Mesenchymal stem cell (in vitro differentiated cells and primary cell): Measurements from ENCODE around the gene MBD6.
A peak's percentile ranks its signal among the peaks of the same experiment; 100 is the strongest.
"Not testable (repeated sequence)": the region's sequence is repeated elsewhere in the genome, so short reads cannot be mapped to it uniquely, and the experiment has no call there.

Experiments used
- DNase-seq: peaks from one replicate; pipeline ENCODE4 v3.0.0-alpha.2; 2013
- H2AFZ ChIP-seq: one replicate; pipeline ENCODE4 v1.6.1; 2013; ENCODE audit warnings: low read depth, mild to moderate bottlenecking, control low read depth, inconsistent platforms, low read length, moderate library complexity
- H2AK5ac ChIP-seq: 2 replicates; pipeline ENCODE4 v1.6.1; 2013; ENCODE audit warnings: low read length, moderate library complexity, mild to moderate bottlenecking, inconsistent platforms; ENCODE audit not compliant: severe bottlenecking
- H2BK120ac ChIP-seq: one replicate; pipeline ENCODE4 v1.6.1; 2013; ENCODE audit warnings: low read depth, mild to moderate bottlenecking, inconsistent platforms, low read length, moderate library complexity
- H2BK12ac ChIP-seq, 2 experiments: one replicate each; pipeline ENCODE4 v1.6.1; 2013; ENCODE audit warnings: inconsistent platforms in 2 of 2, low read length in 2 of 2, mild to moderate bottlenecking in 2 of 2, moderate library complexity in 2 of 2, control low read depth in 1 of 2
- H2BK15ac ChIP-seq: one replicate; pipeline ENCODE4 v1.6.1; 2013; ENCODE audit warnings: mild to moderate bottlenecking, low read depth, inconsistent platforms; ENCODE audit not compliant: poor library complexity, severe bottlenecking
- H2BK5ac ChIP-seq: 2 replicates; pipeline ENCODE4 v1.6.1; 2013; ENCODE audit warnings: low read depth, mild to moderate bottlenecking, low read length, control low read depth, inconsistent platforms; ENCODE audit not compliant: poor library complexity, severe bottlenecking
- H3K14ac ChIP-seq, 2 experiments: one replicate each; pipeline ENCODE4 v1.6.1; 2013; ENCODE audit warnings: inconsistent platforms in 2 of 2, low read length in 2 of 2, control low read depth in 1 of 2, mild to moderate bottlenecking in 1 of 2, moderate library complexity in 1 of 2
- H3K18ac ChIP-seq, 2 experiments: one replicate each; pipeline ENCODE4 v1.6.1; 2013; ENCODE audit warnings: inconsistent platforms in 2 of 2, low read length in 2 of 2, control low read depth in 1 of 2, low read depth in 1 of 2, mild to moderate bottlenecking in 1 of 2
- H3K23ac ChIP-seq, 2 experiments: one replicate each; pipeline ENCODE4 v1.6.1; 2013; ENCODE audit warnings: inconsistent platforms in 2 of 2, low read length in 2 of 2, mild to moderate bottlenecking in 2 of 2, moderate library complexity in 2 of 2, control low read depth in 1 of 2
- H3K27ac ChIP-seq: 2 replicates; pipeline ENCODE4 v1.5.1; 2013; ENCODE audit warnings: mild to moderate bottlenecking, moderate library complexity, low read length, control low read depth, inconsistent platforms; ENCODE audit not compliant: poor library complexity, severe bottlenecking
- H3K27me3 ChIP-seq, 2 experiments: 2 replicates each; pipeline versions ENCODE4 v1.6.1 to v1.7.0; 2013; ENCODE audit warnings: low read length in 2 of 2, mild to moderate bottlenecking in 2 of 2, moderate library complexity in 2 of 2, control low read depth in 1 of 2, inconsistent platforms in 1 of 2; ENCODE audit not compliant: control insufficient read depth in 1 of 2, insufficient read depth in 1 of 2
- H3K36me3 ChIP-seq, 2 experiments: 2 replicates each; pipeline versions ENCODE4 v1.6.1 to v1.7.0; 2013; ENCODE audit warnings: low read length in 2 of 2, control low read depth in 1 of 2, inconsistent platforms in 1 of 2, low read depth in 1 of 2, mild to moderate bottlenecking in 1 of 2; ENCODE audit not compliant: insufficient read depth in 2 of 2, control insufficient read depth in 1 of 2
- H3K4ac ChIP-seq, 2 experiments: one replicate each; pipeline ENCODE4 v1.6.1; 2013; ENCODE audit warnings: inconsistent platforms in 2 of 2, low read length in 2 of 2, mild to moderate bottlenecking in 2 of 2, moderate library complexity in 2 of 2, control low read depth in 1 of 2, low read depth in 1 of 2
- H3K4me1 ChIP-seq: 2 replicates; pipeline ENCODE4 v1.6.1; 2013; ENCODE audit warnings: low read depth, low read length, control low read depth; ENCODE audit not compliant: control insufficient read depth, insufficient read depth
- H3K4me2 ChIP-seq: 2 replicates; pipeline ENCODE4 v1.6.1; 2013; ENCODE audit warnings: low read length, mild to moderate bottlenecking, inconsistent platforms; ENCODE audit not compliant: poor library complexity, severe bottlenecking
- H3K4me3 ChIP-seq, 2 experiments: 2 replicates each; pipeline versions ENCODE4 v1.5.1 to v1.7.0; 2013; ENCODE audit warnings: low read length in 2 of 2, mild to moderate bottlenecking in 2 of 2, control low read depth in 1 of 2, low read depth in 1 of 2; ENCODE audit not compliant: insufficient read depth in 1 of 2
- H3K79me1 ChIP-seq: replicated peaks from 2 replicates; pipeline ENCODE4 v1.6.1; 2013; ENCODE audit warnings: mild to moderate bottlenecking, control low read depth, low read length, inconsistent platforms; ENCODE audit not compliant: poor library complexity, severe bottlenecking
- H3K9ac ChIP-seq: 2 replicates; pipeline ENCODE4 v1.7.0; 2013; ENCODE audit warnings: mild to moderate bottlenecking, low read length, moderate library complexity
- H3K9me3 ChIP-seq: 2 replicates; pipeline ENCODE4 v1.7.0; 2013; ENCODE audit warnings: mild to moderate bottlenecking, low read length; ENCODE audit not compliant: control insufficient read depth
- H4K8ac ChIP-seq: one replicate; pipeline ENCODE4 v1.6.1; 2013; ENCODE audit warnings: inconsistent platforms, mild to moderate bottlenecking, low read length, moderate library complexity
- H4K91ac ChIP-seq: one replicate; pipeline ENCODE4 v1.6.1; 2013; ENCODE audit warnings: mild to moderate bottlenecking, low read length, inconsistent platforms
- WGBS: methylation state at CpG from one replicate; pipeline ENCODE4 v1.1.7; 2013; ENCODE audit warnings: mixed read lengths; 5-methylcytosine and 5-hydroxymethylcytosine counted together

The MBD6 gene

GRCh38 chr12:57516617-57517153 is 5.9 kb upstream of the MBD6 start:
- 96% methylated on average over 8 of the region's 11 CpGs for WGBS
- Histone ChIP-seq H3K4me2 (no peak overlapping the region), H2BK15ac (no peak overlapping the region), H2BK12ac (no peak overlapping the region), H3K23ac (no peak overlapping the region), H4K8ac (no peak overlapping the region), H3K36me3 (peaks cover 36 to 69% of the 10 kb centered on the region in 2 experiments), H3K9ac (peak overlapping the region; percentile 98), H2AK5ac (no peak overlapping the region), H3K4me1 (peaks cover 12% of the 10 kb centered on the region), H3K27ac (no peak overlapping the region), H3K9me3 (no peaks in the 10 kb centered on the region), H2AFZ (no peak overlapping the region), H2BK120ac (no peak overlapping the region), H3K4ac (no peak overlapping the region), H3K18ac (no peak overlapping the region), H4K91ac (no peak overlapping the region), H3K4me3 (no peak overlapping the region), H2BK5ac (no peak overlapping the region), H3K27me3 (no peaks in the 10 kb centered on the region), H3K14ac (no peak overlapping the region), H3K79me1 (peaks cover 12% of the 10 kb centered on the region)
- DNase-seq, result peak; percentile 28

DNA sequence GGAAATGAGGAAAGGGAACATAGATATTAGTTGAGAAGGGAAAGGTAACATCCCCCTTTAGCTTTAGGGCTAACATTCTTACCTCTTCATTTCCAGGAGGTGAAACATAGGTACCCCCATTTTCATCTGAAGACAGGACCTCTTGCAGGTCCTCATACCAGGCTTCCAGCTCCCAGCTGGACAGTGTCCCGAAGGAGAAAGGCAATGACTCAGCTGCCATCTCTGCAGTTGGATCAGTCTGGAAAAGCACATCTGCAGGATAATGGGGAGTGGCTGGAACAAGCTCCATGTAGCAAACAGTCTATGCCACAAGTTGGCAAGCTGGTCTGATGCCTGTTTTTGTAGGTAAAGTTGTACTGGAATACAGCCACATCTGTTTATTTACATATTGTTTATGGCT is 5.4 kb upstream of the MBD6 start:
- Histone ChIP-seq H2BK15ac (no peak overlapping the region), H3K4me3 (peak overlapping the region in 1 of 2 experiments; percentile 94), H3K27ac (no peak overlapping the region), H3K9me3 (no peaks in the 10 kb centered on the region), H3K23ac (no peak overlapping the region), H3K27me3 (no peaks in the 10 kb centered on the region), H2BK5ac (no peak overlapping the region), H4K91ac (no peak overlapping the region), H3K4me1 (peaks cover 15% of the 10 kb centered on the region), H2AK5ac (no peak overlapping the region), H4K8ac (no peak overlapping the region), H2BK120ac (no peak overlapping the region), H3K36me3 (peaks cover 32 to 64% of the 10 kb centered on the region in 2 experiments), H3K4me2 (no peak overlapping the region), H2AFZ (no peak overlapping the region), H3K18ac (no peak overlapping the region), H3K4ac (no peak overlapping the region), H2BK12ac (no peak overlapping the region), H3K79me1 (peaks cover 9% of the 10 kb centered on the region), H3K9ac (peak overlapping the region; percentile 98), H3K14ac (no peak overlapping the region)
- peak; percentile 72 for DNase-seq
- WGBS, result 34% methylated on average over 1 of the region's 1 CpG

DNA sequence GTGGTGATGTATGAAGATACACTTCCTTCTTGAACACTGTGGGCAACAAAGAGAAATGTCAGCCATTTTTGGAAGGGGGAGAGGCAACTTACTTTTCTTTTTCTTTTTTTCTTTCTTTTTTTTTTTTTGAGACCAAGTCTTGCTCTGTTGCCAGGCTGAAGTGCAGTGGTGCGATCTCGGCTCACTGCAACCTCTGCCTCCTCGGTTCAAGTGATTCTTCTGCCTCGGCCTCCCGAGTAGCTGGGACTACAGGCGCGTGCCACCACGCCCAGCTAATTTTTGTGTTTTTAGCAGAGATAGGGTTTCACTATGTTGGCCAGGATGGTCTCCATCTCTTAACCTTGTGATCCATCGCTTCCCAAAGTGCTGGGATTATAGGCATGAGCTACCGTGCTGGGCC is 4.9 kb upstream of the MBD6 start:
- H3K18ac ChIP-seq, H3K23ac ChIP-seq, H3K4me2 ChIP-seq, H4K91ac ChIP-seq, H3K27ac ChIP-seq, H3K27me3 ChIP-seq, H3K9me3 ChIP-seq, H3K79me1 ChIP-seq, H2BK15ac ChIP-seq, DNase-seq, H2BK12ac ChIP-seq, H2AFZ ChIP-seq, H2BK5ac ChIP-seq, H2AK5ac ChIP-seq, H3K14ac ChIP-seq, H2BK120ac ChIP-seq, H3K4ac ChIP-seq, H4K8ac ChIP-seq: not testable (repeated sequence)
- Histone ChIP-seq H3K4me3 (peak overlapping the region in 1 of 2 experiments; percentile 94), H3K4me1 (peaks cover 17% of the 10 kb centered on the region), H3K9ac (peak overlapping the region; percentile 98), H3K36me3 (peaks cover 29 to 58% of the 10 kb centered on the region in 2 experiments)
- WGBS, result 98% methylated on average over 10 of the region's 10 CpGs

DNA sequence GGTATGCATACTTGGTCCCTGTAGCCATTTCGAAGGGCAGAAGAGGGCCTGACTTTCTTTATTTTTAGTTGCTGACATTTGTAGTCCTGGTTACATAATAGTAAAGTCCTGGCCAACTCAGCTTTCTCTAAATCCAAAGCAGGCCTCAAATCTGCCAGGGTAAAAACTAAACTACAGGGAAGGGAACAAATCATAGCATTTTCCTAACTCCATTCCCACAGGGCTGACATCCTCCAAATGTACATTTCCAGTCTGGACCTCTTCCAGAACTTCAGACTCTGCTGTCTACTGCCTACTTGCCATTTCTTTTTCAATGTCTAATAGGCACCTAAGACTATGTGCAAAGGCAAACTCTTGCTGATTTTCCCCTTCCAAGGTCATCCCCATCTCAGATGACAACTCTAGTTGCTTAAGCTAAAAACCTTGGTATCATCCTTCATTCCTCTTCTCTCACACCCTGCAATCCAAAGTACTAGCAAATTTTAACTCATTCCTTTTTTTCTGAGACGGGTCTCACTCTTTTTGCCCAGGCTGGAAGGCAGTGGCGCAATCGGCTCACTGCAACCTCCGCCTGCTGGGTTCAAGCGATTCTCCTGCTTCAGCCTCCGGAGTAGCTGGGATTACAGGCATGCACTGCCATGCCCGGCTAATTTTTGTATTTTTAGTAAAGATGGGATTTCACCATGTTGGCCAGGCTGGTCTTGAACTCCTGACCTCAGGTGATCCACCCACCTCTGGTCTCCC is 4.3 kb upstream of the MBD6 start:
- Histone ChIP-seq H2AFZ (no peak overlapping the region), H2BK15ac (no peak overlapping the region), H3K9me3 (no peaks in the 10 kb centered on the region), H2BK12ac (no peak overlapping the region), H3K4me3 (peak overlapping the region in 1 of 2 experiments; percentile 94), H3K9ac (peak overlapping the region; percentile 98), H2BK5ac (no peak overlapping the region), H3K36me3 (peaks cover 25 to 52% of the 10 kb centered on the region in 2 experiments), H3K14ac (no peak overlapping the region), H4K91ac (no peak overlapping the region), H2AK5ac (no peak overlapping the region), H2BK120ac (no peak overlapping the region), H3K4me2 (peak overlapping the region; percentile 71), H3K79me1 (peaks cover 6% of the 10 kb centered on the region), H3K23ac (peak overlapping the region in 1 of 2 experiments; percentile 68), H3K27me3 (no peaks in the 10 kb centered on the region), H3K18ac (no peak overlapping the region), H3K4me1 (peaks cover 17% of the 10 kb centered on the region), H3K27ac (no peak overlapping the region), H3K4ac (no peak overlapping the region), H4K8ac (no peak overlapping the region)
- DNase-seq, result peak; percentile 15
- whole genome bisulfite sequencing, result 92% methylated on average over 7 of the region's 8 CpGs
